PC-3 (cell line): ENCODE measurements around the gene MIB2. TPM values are rescaled to one million over a fixed set of nuclear protein-coding genes. Genes with fewer than 3 reads are reported as not detected.
A peak's percentile ranks its signal among the peaks of the same experiment; 100 is the strongest.

Experiments
- ATAC-seq: fragments of 200-7000 bp; cut with Tn5 transposase; 2 replicates; pipeline ENCODE4 v1.9.1; 2020; ENCODE audit warnings: mild to moderate bottlenecking, moderate library complexity
- BruUV-seq: library from RNA; stranded (reverse); fragments of 400-500 nt; replicated peaks from 2 replicates; lab custom pipeline; 2021; lab: Mats Ljungman, UMichigan
- CTCF ChIA-PET: fragments of 300-600 bp; sonication (Branson Sonifier 250); formaldehyde crosslinking; loops from one replicate; lab custom pipeline; 2022; ENCODE audit warnings: antibody characterized with exemption; lab: Charles Lee
- POLR2A ChIA-PET: fragments of 300-600 bp; sonication (Branson Sonifier 250); formaldehyde crosslinking; loops from one replicate; lab custom pipeline; 2022; ENCODE audit warnings: antibody characterized with exemption; ENCODE audit not compliant: unreplicated experiment; lab: Charles Lee
- DNase-seq: peaks from one replicate; pipeline ENCODE4 v3.0.0-alpha.2; 2015
- H2AFZ ChIP-seq: fragments of 300-600 bp; sonication (generic); 2 replicates; pipeline ENCODE4 v1.6.0; 2016; ENCODE audit warnings: antibody characterized with exemption, low read length
- H3F3A ChIP-seq: fragments of 300-600 bp; sonication (generic); one replicate; pipeline ENCODE4 v1.6.0; 2017; ENCODE audit warnings: antibody characterized with exemption, low read length, control low read depth, mild to moderate bottlenecking; ENCODE audit not compliant: unreplicated experiment
- H3K27ac ChIP-seq: fragments of 300-600 bp; sonication (generic); 2 replicates; pipeline ENCODE4 v1.5.1; 2016; ENCODE audit warnings: mild to moderate bottlenecking, low read length
- H3K27me3 ChIP-seq: fragments of 300-600 bp; sonication (generic); 2 replicates; pipeline ENCODE4 v1.6.1; 2016; ENCODE audit warnings: low read length, mixed read lengths
- H3K36me3 ChIP-seq: fragments of 300-600 bp; sonication (generic); 2 replicates; pipeline ENCODE4 v1.6.1; 2016; ENCODE audit warnings: low read depth, mixed run types, low read length, mixed read lengths
- H3K4me1 ChIP-seq: fragments of 300-600 bp; sonication (generic); 2 replicates; pipeline ENCODE4 v1.5.1; 2016; ENCODE audit warnings: low read length; ENCODE audit not compliant: insufficient read depth
- H3K4me2 ChIP-seq: fragments of 300-600 bp; sonication (generic); 2 replicates; pipeline ENCODE4 v1.6.0; 2016; ENCODE audit warnings: low read length
- H3K4me3 ChIP-seq: fragments of 300-600 bp; sonication (generic); 2 replicates; pipeline ENCODE4 v1.5.1; 2016; ENCODE audit warnings: mild to moderate bottlenecking, low read length, mixed read lengths
- H3K79me2 ChIP-seq: fragments of 300-600 bp; sonication (generic); 2 replicates; pipeline ENCODE4 v1.6.1; 2017; ENCODE audit warnings: low read length, mixed read lengths
- H3K9ac ChIP-seq: fragments of 300-600 bp; sonication (generic); 2 replicates; pipeline ENCODE4 v1.6.0; 2016; ENCODE audit warnings: mild to moderate bottlenecking, low read length
- H3K9me2 ChIP-seq: fragments of 300-600 bp; sonication (generic); replicated peaks from 2 replicates; pipeline ENCODE4 v1.6.1; 2016; ENCODE audit warnings: mixed run types, low read length, mixed read lengths
- H3K9me3 ChIP-seq: fragments of 300-600 bp; sonication (generic); 2 replicates; pipeline ENCODE4 v1.6.1; 2016; ENCODE audit warnings: low read length, mixed read lengths
- H4K20me1 ChIP-seq: fragments of 300-600 bp; sonication (generic); 2 replicates; pipeline ENCODE4 v1.6.1; 2016; ENCODE audit warnings: low read length, mixed read lengths
- EZH2 ChIP-seq: fragments of 300-600 bp; sonication (generic); IDR thresholded peaks from one replicate; pipeline ENCODE4 v1.6.1; 2017; ENCODE audit warnings: antibody characterized with exemption, mild to moderate bottlenecking, low read length; ENCODE audit not compliant: unreplicated experiment
- EZH2phosphoT487 ChIP-seq: fragments of 300-600 bp; sonication (generic); IDR thresholded peaks from 2 replicates; pipeline ENCODE4 v1.6.1; 2018; ENCODE audit warnings: mild to moderate bottlenecking, antibody characterized with exemption, low read length, borderline replicate concordance
- intact Hi-C: fragments of 100-400 bp; cut with micrococcal nuclease; formaldehyde crosslinking; loops from 2 replicates; pipeline ENCODE4 v1.9.0; 2023
- total RNA-seq: library from RNA; depleted of rRNA; stranded (reverse); fragments of >200 nt; gene quantifications from 2 replicates; pipeline ENCODE4 v1.2.3, GENCODE V29; 2014
- TF ChIP-seq, protein P1 (sequence below): fragments of 300-600 bp; sonication (generic); conservative IDR thresholded peaks from 2 replicates; pipeline ENCODE4 v1.5.1; 2017; ENCODE audit warnings: antibody characterized with exemption, low read depth, mild to moderate bottlenecking, low read length

The MIB2 gene
- total RNA-seq, 1 experiment from 2014 or later = 164 TPM

DNA sequence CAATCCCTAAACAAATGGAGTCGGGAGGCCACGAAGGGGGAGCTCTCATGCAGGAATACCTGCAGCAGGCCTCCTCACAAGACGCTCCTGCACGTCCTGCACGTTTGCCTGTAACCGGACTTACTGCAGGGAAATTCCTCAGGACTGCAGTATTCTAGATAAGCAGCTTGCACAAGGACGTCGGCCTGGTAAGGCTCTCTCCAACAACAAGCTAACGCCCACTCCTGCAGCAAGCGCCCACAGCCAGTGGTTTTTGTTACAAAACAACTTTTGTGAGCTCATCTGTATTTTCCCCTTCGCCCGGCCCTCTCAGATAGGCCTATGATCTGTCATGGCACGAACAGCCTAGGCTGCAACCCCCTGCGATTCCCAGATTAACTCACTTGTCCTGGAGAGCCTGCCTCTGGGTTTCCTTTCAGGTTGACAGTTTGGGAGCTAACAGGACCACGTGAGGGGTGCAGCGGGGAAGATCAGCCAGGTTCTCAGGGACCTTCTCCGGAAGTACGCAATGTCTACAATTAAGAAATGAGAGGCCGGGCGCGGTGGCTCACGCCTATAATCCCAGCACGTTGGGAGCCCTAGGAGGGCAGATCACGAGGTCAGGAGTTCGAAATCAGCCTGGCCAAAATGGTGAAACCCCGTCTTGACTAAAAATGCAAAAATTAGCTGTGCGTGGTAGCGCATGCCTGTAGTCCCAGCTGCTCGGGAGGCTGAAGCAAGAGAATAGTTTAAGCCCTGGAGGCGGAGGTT, 921 bp upstream of the MIB2 start:
- ChIA-PET POLR2A (interaction anchor here (0.5 to 0.7 kb wide), 4 partner anchors 103 to 919 kb away, joined by 3 to 6 read pairs (median 4); partner anchors contain the start of genes MORN1 and RER1), CTCF (interaction anchor here (1.0 kb wide), 1 partner anchor 632 kb away, joined by 4 read pairs; the partner anchor contains the start of gene PERM1)
- intact Hi-C loops = loop anchor here (10.0 kb wide), 1 partner anchor 550 kb away; no protein-coding TSS in a partner anchor

DNA sequence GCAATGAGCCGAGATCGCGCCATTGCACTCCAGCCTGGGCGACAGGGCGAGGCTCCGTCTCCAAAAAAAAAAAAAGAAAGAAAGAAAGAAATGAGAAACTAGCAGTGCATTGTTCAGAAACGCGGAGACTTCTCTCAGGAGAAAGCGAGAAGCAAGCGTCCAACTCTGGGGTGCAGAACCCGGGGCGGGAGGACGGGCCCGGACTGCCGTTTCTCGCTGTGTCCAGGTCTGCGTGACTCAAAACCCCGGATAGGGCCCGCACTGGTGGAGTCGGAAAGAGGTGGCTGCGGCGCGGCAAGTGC, 395 bp upstream of the MIB2 start:
- intact Hi-C loops = loop anchor here (10.0 kb wide), 1 partner anchor 550 kb away; no protein-coding TSS in a partner anchor
- Histone ChIP-seq H3K27ac (peak overlapping the region; percentile 97), H3K4me2 (peak overlapping the region; percentile 84), H3K4me3 (peak overlapping the region; percentile 94), H3K27me3 (no peaks in the 10 kb centered on the region), H3K9ac (peak overlapping the region; percentile 98), H2AFZ (peak overlapping the region; percentile 78), H3K79me2 (peaks cover 39% of the 10 kb centered on the region), H4K20me1 (peaks cover 12% of the 10 kb centered on the region; the same call in 1 of the 2 replicates), H3K9me2 (no peaks in the 10 kb centered on the region), H3K9me3 (no peaks in the 10 kb centered on the region), H3K4me1 (peaks cover 28% of the 10 kb centered on the region), H3F3A (peaks cover 4% of the 10 kb centered on the region), H3K36me3 (no peaks in the 10 kb centered on the region; the same call in 1 of the 2 replicates)
- no peak for TF ChIP-seq EZH2
- TF ChIP-seq, protein P1, sequence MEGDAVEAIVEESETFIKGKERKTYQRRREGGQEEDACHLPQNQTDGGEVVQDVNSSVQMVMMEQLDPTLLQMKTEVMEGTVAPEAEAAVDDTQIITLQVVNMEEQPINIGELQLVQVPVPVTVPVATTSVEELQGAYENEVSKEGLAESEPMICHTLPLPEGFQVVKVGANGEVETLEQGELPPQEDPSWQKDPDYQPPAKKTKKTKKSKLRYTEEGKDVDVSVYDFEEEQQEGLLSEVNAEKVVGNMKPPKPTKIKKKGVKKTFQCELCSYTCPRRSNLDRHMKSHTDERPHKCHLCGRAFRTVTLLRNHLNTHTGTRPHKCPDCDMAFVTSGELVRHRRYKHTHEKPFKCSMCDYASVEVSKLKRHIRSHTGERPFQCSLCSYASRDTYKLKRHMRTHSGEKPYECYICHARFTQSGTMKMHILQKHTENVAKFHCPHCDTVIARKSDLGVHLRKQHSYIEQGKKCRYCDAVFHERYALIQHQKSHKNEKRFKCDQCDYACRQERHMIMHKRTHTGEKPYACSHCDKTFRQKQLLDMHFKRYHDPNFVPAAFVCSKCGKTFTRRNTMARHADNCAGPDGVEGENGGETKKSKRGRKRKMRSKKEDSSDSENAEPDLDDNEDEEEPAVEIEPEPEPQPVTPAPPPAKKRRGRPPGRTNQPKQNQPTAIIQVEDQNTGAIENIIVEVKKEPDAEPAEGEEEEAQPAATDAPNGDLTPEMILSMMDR = no peak
- TF ChIP-seq EZH2phosphoT487 = no peak
- ATAC-seq = no peak
- BruUV-seq = no TSS peak
- no peak for DNase-seq
- ChIA-PET POLR2A (interaction anchor here (0.5 kb wide), 1 partner anchor 777 kb away, joined by 3 read pairs; the partner anchor contains the start of genes MORN1 and RER1), CTCF (interaction anchor here (1.0 kb wide), 1 partner anchor 633 kb away, joined by 4 read pairs; the partner anchor contains the start of gene PERM1)

More for the DNA sequence above, 921 bp upstream of the MIB2 start:
- TF ChIP-seq EZH2 (no peak), EZH2phosphoT487 (no peak)
- TF ChIP-seq, protein P1 = no peak
- Histone ChIP-seq H3K36me3 (no peaks in the 10 kb centered on the region; the same call in 1 of the 2 replicates), H3F3A (peaks cover 4% of the 10 kb centered on the region), H3K27me3 (no peaks in the 10 kb centered on the region), H2AFZ (peak overlapping the region; percentile 78), H3K4me2 (peak overlapping the region; percentile 84), H3K9me2 (no peaks in the 10 kb centered on the region), H3K27ac (peak overlapping the region; percentile 97), H3K4me1 (peaks cover 28% of the 10 kb centered on the region), H3K9me3 (no peaks in the 10 kb centered on the region), H3K9ac (peak overlapping the region; percentile 98), H3K4me3 (peak overlapping the region; percentile 94), H3K79me2 (peaks cover 39% of the 10 kb centered on the region), H4K20me1 (peaks cover 12% of the 10 kb centered on the region; the same call in 1 of the 2 replicates)
- TSS peak; percentile 52 for BruUV-seq
- ATAC-seq (peak; percentile 0; the same call in 1 of the 2 replicates), DNase-seq (peak; percentile 83)
